T-helper 1 cell (primary cell): ENCODE results near the gene WDR26.
"Not testable (repeated sequence)": the region's sequence is repeated elsewhere in the genome, so short reads cannot be mapped to it uniquely, and the experiment has no call there.

Source experiments
- DNase-seq, 5 donors: peaks; one replicate each; pipeline ENCODE4 v3.0.0-alpha.2; 2012 to 2020

Gene WDR26

DNA sequence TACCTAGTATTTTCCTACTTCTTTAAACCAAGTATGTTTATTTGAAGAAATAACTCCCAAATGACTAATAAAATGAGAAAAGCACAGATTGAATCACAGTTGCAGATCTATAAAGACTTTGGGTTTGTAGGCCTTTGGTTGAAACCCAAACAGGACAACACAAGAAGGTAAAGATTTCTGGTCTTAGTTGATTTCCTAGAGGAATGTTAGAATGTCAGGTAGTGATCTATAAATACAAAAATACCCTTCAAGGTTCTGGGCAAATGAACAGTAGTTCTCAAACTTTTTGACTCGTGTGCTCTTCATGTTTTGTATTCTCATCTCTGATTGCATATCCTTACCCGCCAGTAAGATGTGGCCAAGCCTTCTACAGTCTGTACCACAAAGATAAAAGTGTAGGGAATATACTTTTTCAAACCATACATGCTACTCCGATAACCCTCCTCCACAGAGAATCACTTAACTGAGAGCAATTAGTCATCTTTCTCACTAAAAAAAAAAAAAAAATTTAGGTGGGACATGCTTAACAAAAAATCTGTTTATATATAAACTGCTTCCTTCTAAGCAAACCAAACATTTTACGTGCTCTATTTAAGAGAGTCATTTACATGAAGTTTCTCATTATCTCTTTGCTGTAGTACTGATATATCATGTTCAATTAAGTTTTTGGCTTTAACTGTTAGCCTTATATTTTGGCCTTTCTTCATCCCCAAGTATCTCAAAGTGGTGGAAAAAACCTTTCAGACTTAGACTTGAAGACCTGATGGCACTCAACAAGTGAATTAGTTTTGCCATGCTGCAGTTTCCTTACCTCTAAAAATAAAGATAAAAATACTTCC, 42.0 kb downstream of the WDR26 start:
- DNase-seq: no peak

GRCh38 chr1:224390517-224390916, 44.1 kb downstream of the WDR26 start:
- no peak for DNase-seq

- no peak for DNase-seq
These were observed 46.7 kb downstream of the WDR26 start for GRCh38 chr1:224387943-224388342.

- DNase-seq: peak in 2 of 5 donors; percentile 5 to 30
These were observed 47.2 kb downstream of the WDR26 start for GRCh38 chr1:224387302-224387912.

GRCh38 chr1:224383218-224383617, 51.4 kb downstream of the WDR26 start:
- DNase-seq: no peak

DNA sequence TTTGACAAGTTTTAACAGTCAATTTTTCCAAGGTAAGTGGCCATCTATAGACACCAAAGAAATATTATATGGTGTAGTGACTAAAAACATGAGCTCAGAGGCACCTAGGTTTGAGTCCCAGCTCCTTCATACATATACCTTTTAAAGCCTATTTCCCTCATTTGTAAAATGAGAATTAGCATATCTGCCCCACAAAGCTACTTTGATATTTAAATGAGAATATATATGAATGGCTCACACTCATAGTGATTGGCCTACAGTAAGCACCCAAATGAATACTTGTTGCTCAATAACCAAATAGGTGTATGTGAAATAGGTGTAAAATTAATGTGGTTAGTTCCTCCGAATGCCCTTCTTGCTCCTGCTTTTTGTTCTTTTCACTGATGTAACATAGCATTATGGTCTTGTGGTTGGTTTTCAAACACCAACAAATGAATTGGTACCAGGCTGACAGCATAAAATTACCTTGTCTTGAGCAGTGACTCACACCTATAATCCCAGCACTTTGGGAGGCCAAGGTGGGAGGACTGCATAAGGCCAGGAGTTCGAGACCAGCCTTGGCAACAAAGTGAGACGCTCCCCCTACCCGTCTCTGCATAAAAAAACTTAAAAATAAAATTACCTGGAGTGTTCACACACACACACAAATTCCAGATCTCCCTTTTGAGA, 52.6 kb downstream of the WDR26 start:
- DNase-seq: peak in 1 of 5 donors; percentile 49

- peak in 4 of 5 donors; percentile 14 to 78 (median 26) for DNase-seq
These were observed 54.6 kb downstream of the WDR26 start for GRCh38 chr1:224380003-224380402.

DNA sequence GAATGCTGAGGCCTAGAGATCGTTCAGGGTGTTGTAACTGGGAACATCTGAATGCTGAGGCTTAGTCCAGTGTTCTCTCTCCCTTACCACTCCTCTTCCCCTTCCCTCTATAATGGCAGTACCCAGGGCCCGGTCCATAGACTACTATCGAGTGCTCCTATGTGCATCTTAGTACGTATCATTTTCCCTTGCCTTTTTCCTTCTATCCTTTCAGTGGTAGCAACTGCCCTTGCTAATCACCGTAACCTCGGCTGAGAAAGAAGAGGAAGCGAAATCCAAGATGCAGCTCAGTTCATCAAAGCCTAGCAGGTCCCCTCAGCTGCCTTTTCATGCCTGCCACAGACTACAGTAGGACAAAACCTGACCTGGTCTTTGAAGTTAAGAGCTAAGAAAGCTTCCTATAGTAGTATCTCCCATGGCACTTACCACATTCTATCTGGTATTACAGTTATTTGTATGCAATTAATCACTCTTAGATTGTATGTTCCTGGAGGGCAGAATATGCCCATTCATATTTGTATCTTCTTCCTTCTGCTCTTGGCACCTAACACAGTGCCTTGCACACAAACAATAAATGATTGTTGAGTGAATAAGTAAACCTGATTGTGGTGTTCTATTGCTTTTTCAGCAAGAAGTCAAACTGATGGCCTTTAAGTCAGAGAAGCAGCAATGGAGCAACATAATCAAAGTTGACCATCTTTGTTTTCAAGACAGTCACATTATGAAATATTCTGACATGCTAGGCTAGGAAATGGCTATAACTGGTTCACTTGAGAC, 55.6 kb downstream of the WDR26 start:
- no peak for DNase-seq

DNA sequence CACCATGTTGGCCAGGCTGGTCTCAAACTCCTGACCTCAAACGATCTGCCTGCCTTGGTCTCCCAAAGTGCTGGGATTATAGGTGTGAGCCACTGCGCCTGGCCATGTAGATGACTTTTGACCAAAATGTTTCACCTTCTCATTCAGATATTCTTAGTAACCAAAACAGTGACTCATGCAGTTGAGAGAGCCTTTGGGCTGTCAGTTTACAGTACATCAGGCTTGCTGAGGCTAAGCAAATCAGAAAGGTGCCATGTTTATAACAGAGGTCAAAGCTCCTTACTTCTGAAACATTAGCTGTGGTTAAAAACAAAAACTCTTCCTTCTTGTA, 57.0 kb downstream of the WDR26 start:
- peak in 1 of 5 donors; percentile 68 for DNase-seq

DNA sequence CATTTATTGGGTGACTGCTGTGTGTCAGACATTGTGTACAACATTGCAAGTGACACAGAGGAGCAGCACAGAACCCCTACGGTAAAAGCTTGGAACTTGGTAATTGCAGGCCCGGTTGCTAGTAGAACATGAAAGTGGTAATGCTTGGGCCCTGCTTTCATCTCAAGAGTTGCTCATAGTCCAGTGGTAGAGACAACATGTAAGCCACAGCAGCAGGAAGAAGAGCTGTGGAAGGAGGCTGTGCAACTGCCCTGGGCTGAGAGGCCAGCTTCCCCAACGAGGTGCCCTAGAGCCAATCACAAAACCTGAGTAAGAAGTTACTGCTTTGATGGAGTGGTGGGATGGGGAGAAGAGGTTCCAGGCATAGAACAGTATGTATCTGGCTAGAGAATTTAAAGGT, 59.5 kb downstream of the WDR26 start:
- peak in 1 of 5 donors; percentile 42 for DNase-seq

- no peak for DNase-seq
These were observed 61.5 kb downstream of the WDR26 start for GRCh38 chr1:224373008-224373590.

DNA sequence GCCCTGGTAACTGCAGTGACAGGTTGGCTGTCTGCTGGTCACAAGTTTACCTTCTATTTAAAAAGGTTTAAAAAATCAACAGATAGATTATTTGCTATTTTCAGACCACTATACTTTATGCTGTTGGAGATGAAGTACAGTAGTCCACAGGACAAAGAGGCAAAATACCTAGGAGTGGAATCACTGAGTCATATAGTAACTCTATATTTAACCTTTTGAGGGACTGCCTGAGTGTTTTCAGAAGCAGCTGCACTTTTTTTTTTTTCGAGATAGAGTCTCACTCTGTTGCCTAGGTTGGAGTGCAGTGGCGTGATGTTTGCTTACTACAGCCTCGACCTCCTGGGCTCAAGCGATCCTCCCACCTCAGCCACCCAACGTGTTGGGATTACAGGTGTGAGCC, 66.2 kb downstream of the WDR26 start:
- DNase-seq: peak in 1 of 5 donors; percentile 26

GRCh38 chr1:224359207-224359606, 75.4 kb downstream of the WDR26 start:
- no peak for DNase-seq

- DNase-seq: no peak
These were observed 76.4 kb downstream of the WDR26 start for GRCh38 chr1:224358237-224358636.

DNA sequence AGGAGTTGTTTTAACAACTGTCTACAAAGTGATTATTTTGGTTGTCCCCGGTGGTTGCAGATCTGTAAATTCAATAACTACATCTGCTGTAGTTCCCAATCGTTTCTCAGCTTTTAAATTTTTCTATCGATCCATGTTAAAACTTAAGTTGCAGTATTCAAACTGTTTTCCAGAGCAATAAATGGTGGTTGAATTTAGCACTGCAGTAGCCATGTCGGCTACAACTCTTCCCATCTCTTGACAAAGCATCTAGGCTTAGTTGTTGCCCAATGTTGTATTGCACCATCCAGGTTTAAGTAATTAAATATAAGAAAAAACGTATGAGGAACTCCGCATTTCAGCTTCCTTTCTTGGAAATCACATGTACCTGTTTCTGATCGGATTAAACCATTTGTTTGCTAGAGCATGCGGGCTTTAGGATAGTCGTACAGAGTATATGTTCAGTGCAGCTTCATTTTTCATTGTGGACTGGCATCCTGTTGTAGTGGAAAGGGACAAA, 76.9 kb downstream of the WDR26 start:
- no peak for DNase-seq

DNA sequence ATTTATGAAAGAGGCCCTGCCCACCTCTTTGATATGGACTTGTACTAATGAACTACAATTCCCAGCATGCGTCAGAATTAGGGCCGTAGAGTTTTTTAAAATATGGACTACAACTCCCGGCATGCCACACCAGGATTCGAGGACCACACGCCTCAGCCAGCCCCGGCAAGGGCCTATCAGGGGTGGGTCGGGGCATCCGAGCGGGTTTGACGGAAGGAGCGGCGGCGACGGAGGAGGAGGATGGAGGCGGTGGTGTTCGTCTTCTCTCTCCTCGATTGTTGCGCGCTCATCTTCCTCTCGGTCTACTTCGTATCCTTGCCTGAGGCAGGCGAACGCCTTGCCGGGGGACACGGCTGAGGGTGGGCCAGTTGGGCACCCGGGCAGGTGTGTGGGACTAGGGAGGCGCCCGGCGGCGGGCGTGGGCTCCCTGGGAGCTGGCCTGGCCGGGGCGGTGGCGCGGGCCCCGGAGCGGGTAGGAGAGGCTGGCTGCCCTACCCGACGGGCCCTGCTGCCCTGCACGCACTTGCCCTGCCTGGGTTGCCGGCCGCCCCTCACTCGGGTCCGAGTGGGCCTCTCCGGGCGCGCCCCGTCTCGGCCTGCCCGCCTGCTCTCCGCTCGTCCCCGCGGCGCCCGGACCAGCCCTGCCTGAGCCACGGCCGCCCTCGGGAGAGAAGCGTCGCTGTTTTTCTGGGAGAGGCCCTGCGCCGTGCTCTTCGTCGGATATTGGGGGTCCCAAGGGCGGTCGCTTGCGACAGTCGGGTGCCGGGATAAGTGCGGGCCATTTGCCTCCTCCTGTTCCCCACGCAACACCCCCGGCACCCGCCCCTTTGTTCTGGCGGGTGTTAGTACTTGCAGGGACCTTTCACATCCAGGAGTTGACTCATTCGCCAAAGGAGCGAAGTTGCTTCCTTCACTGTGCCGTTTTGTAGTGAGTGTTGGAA, 77.6 kb downstream of the WDR26 start, which contains the start of gene CNIH4:
Gene CNIH4, plus strand, starts transcription at position 195 of the 941 bp plus-strand sequence. Its CDS starts 46 bp downstream, at position 241.
- DNase-seq: peak; percentile 82 to 95 (median 88)

DNA sequence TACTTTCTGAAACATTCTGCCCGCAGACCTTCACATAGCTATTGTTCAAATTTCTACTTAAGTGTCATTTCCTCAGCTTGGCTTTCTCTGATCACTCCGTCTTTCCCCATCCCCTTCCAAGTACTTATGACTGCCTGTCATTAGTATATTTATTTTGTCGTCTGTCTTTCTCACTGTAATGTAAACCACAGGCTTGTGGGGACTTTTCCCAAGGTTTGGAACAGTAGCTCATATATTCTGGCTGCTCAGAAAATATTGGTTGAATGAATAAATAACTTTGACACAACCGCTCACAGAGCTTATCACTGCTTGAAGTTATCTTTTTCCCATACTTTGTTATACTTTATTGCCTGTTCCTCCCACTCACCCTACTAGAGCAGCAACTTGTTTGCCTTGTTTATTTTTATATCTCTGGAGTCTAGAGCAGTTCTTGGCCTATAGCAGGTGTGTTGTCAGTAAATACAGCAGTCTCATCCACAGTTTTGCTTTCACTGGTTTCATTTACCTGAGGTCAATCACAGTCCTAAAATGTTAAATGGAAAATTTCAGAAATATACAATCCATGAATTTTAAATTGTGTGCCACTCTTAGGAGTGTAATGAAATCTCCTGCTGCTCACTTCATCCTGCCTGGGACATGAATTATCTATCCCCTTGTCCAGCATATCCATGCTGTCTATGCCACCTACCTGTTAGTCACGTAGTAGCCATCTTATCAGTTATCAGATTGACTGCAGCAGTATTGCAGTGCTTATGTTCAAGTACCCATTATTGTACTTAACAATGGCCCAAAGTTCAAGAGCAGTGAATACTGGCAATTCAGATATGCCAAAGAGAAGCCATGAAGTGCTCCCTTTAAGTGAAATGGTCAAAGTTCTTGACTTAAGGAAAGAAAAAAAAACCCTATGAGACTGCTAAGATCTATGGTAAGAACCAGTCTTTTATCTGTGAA, 80.3 kb downstream of the WDR26 start:
- no peak for DNase-seq

GRCh38 chr1:224352436-224353085, 82.0 kb downstream of the WDR26 start:
- DNase-seq: not testable (repeated sequence)

- not testable (repeated sequence) for DNase-seq
These were observed 84.9 kb downstream of the WDR26 start for GRCh38 chr1:224349716-224350115.
